Prostate gland (tissue), 2 donors: ENCODE results near the gene ANKRD44. TPM values are rescaled to one million over a fixed set of nuclear protein-coding genes. Genes with fewer than 3 reads are reported as not detected.

ENCODE experiments used
- DNase-seq: peaks from one replicate; pipeline ENCODE4 v3.0.0-alpha.2; 2019; ENCODE audit warnings: low spot score
- H3K27ac ChIP-seq, 2 donors: fragments of 200-600 bp; sonication (generic); 2 replicates each; pipeline ENCODE4 v1.5.1; 2017 to 2019
- H3K27me3 ChIP-seq: fragments of 200-600 bp; sonication (generic); replicated peaks from 2 replicates; pipeline ENCODE4 v1.5.1; 2019; ENCODE audit not compliant: insufficient read depth
- H3K36me3 ChIP-seq, 2 donors: fragments of 200-600 bp; sonication (generic); 1 replicate in 1 of 2; 2 replicates in 1 of 2; pipeline versions ENCODE4 v1.5.1 to v1.8.1; 2017 to 2019
- H3K4me1 ChIP-seq: fragments of 200-600 bp; sonication (generic); replicated peaks from 2 replicates; pipeline ENCODE4 v1.5.1; 2019
- H3K4me3 ChIP-seq, 2 donors: fragments of 200-600 bp; sonication (generic); 2 replicates each; pipeline ENCODE4 v1.5.1; 2017 to 2019
- H3K9me3 ChIP-seq: fragments of 200-600 bp; sonication (generic); 2 replicates; pipeline ENCODE4 v1.5.1; 2017
- POLR2A ChIP-seq: fragments of 450-650 bp; IDR thresholded peaks from one replicate; pipeline ENCODE4 v1.6.1; 2016; ENCODE audit warnings: antibody characterized with exemption, mild to moderate bottlenecking
- POLR2AphosphoS5 ChIP-seq: sonication (generic); formaldehyde crosslinking; IDR thresholded peaks from one replicate; pipeline ENCODE4 v1.6.1; 2017; ENCODE audit warnings: antibody characterized with exemption
- WGBS: methylation state at CpG from one replicate; pipeline ENCODE4 v1.1.5; 2018; 5-methylcytosine and 5-hydroxymethylcytosine counted together
- intact Hi-C: fragments of 100-400 bp; cut with DNase I; formaldehyde crosslinking; loops from one replicate; pipeline ENCODE4 v1.14.2; 2022
- total RNA-seq, 2 donors: library from RNA; depleted of rRNA; stranded (reverse); fragments of >200 nt; gene quantifications; one replicate each; pipeline ENCODE4 v1.1.0, GENCODE V29; 2016
- TF ChIP-seq, protein P1 (sequence below), 4 experiments: fragments of 200-600 bp in 2 of 4; fragments of 450-650 bp in 2 of 4; sonication (generic) in 2 of 4; IDR thresholded peaks; 1 replicate in 3 of 4; 2 replicates in 1 of 4; pipeline ENCODE4 v1.5.1; 2016 to 2019; ENCODE audit warnings: antibody characterized with exemption in 4 of 4, mild to moderate bottlenecking in 2 of 4, moderate library complexity in 2 of 4

The ANKRD44 gene
- total RNA-seq, 2 donors from 2014 or later, result 6.0 to 11.2 TPM

DNA sequence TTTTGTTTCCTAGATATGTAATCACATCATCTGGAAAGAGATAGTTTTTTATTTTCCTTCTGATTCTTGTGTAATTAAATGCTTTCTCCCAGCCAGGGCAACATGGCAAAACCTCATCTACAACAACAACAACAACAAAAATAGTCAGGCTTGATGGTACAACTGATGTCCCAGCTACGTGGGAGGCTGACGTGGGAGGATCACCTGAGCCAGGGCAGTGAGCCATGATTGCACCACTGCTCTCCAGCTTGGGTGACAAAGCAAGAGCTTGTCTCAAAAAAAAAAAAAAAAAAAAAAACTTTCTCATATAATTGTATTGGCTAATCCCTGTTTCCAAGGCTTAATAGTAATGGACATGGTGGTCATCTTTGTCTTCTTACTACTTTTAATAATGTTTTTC, 357.6 kb downstream of the ANKRD44 start:
- WGBS, result 73% methylated on average over 2 of the region's 2 CpGs
- TF ChIP-seq POLR2A (no peak), POLR2AphosphoS5 (no peak)
- TF ChIP-seq, protein P1, sequence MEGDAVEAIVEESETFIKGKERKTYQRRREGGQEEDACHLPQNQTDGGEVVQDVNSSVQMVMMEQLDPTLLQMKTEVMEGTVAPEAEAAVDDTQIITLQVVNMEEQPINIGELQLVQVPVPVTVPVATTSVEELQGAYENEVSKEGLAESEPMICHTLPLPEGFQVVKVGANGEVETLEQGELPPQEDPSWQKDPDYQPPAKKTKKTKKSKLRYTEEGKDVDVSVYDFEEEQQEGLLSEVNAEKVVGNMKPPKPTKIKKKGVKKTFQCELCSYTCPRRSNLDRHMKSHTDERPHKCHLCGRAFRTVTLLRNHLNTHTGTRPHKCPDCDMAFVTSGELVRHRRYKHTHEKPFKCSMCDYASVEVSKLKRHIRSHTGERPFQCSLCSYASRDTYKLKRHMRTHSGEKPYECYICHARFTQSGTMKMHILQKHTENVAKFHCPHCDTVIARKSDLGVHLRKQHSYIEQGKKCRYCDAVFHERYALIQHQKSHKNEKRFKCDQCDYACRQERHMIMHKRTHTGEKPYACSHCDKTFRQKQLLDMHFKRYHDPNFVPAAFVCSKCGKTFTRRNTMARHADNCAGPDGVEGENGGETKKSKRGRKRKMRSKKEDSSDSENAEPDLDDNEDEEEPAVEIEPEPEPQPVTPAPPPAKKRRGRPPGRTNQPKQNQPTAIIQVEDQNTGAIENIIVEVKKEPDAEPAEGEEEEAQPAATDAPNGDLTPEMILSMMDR (IDR thresholded peaks at IDR 0.05), result no peak
- intact Hi-C loops, result no loop called here

GRCh38 chr2:196951973-196952372, 358.6 kb downstream of the ANKRD44 start:
- intact Hi-C loops, result no loop called here
- TF ChIP-seq POLR2AphosphoS5 (no peak), POLR2A (no peak)
- TF ChIP-seq, protein P1 (IDR thresholded peaks at IDR 0.05), result no peak
- Histone ChIP-seq H3K4me1 (no peaks in the 10 kb centered on the region), H3K4me3 (no peak overlapping the region), H3K27ac (no peak overlapping the region), H3K27me3 (no peaks in the 10 kb centered on the region), H3K9me3 (no peaks in the 10 kb centered on the region), H3K36me3 (no peaks in the 10 kb centered on the region)
- 61% methylated on average over 2 of the region's 2 CpGs for WGBS
- no peak for DNase-seq

More for the DNA sequence above, 357.6 kb downstream of the ANKRD44 start:
- H3K9me3 ChIP-seq, result no peaks in the 10 kb centered on the region
- H3K4me1 ChIP-seq, result no peaks in the 10 kb centered on the region
- no peak overlapping the region for H3K27ac ChIP-seq
- no peaks in the 10 kb centered on the region for H3K36me3 ChIP-seq
- DNase-seq, result no peak
- H3K27me3 ChIP-seq, result no peaks in the 10 kb centered on the region
- no peak overlapping the region for H3K4me3 ChIP-seq

DNA sequence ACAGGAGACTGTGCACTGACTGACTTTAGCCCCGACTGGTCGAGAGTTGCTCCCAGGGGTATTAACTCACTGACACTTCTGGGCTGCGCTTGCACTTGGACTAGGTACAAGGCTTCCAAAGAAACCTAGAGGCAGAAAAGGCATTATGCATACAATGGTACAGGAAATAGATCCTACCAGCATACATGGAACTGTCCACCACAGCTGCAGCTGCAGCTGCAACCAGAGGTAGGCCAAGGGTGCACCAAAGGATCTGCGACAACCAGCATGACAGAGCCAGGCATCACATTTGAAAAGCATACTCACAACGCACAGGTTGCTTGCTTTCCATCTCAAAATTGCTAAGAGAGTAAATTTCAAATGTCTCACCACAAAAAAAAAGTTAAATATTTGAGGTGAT, 361.5 kb downstream of the ANKRD44 start:
- no peaks in the 10 kb centered on the region for H3K9me3 ChIP-seq
- H3K36me3 ChIP-seq, result no peaks in the 10 kb centered on the region
- no peak overlapping the region for H3K4me3 ChIP-seq
- intact Hi-C loops, result loop anchor here (1.0 kb wide), 1 partner anchor 8 kb away; no protein-coding TSS in a partner anchor
- H3K27me3 ChIP-seq, result no peaks in the 10 kb centered on the region
- H3K27ac ChIP-seq, result no peak overlapping the region
- DNase-seq, result no peak
- TF ChIP-seq, protein P1 (IDR thresholded peaks at IDR 0.05), result no peak
- TF ChIP-seq POLR2A, result no peak
- no peak for TF ChIP-seq POLR2AphosphoS5
- WGBS, result 72% methylated on average over 5 of the region's 5 CpGs
- H3K4me1 ChIP-seq, result no peaks in the 10 kb centered on the region

GRCh38 chr2:196944570-196944969, 366.0 kb downstream of the ANKRD44 start:
- Histone ChIP-seq H3K9me3 (no peaks in the 10 kb centered on the region), H3K27me3 (no peaks in the 10 kb centered on the region), H3K4me1 (no peaks in the 10 kb centered on the region), H3K36me3 (no peaks in the 10 kb centered on the region), H3K4me3 (no peak overlapping the region), H3K27ac (no peak overlapping the region)
- intact Hi-C loops, result no loop called here
- WGBS, result 63% methylated on average over 4 of the region's 4 CpGs
- TF ChIP-seq, protein P1 (IDR thresholded peaks at IDR 0.05), result no peak
- TF ChIP-seq POLR2A (no peak), POLR2AphosphoS5 (no peak)
- no peak for DNase-seq

- H3K27me3 ChIP-seq, result no peaks in the 10 kb centered on the region
- TF ChIP-seq, protein P1 (IDR thresholded peaks at IDR 0.05), result no peak
- TF ChIP-seq POLR2A (no peak), POLR2AphosphoS5 (no peak)
- 80% methylated on average over 4 of the region's 4 CpGs for WGBS
These were observed 369.0 kb downstream of the ANKRD44 start for GRCh38 chr2:196941398-196942078.

More at GRCh38 chr2:196941398-196942078, 369.0 kb downstream of the ANKRD44 start:
- H3K4me1 ChIP-seq, result no peaks in the 10 kb centered on the region
- H3K9me3 ChIP-seq, result no peaks in the 10 kb centered on the region
- intact Hi-C loops, result loop anchor here (1.0 kb wide), 1 partner anchor 8 kb away; no protein-coding TSS in a partner anchor
- H3K4me3 ChIP-seq, result no peak overlapping the region
- H3K27ac ChIP-seq, result no peak overlapping the region
- DNase-seq, result no peak
- no peaks in the 10 kb centered on the region for H3K36me3 ChIP-seq
